HG03135 (cell line): Measurements from ENCODE around the gene TRIM52.

Experiments
- ATAC-seq: cut with Tn5 transposase; IDR thresholded peaks from one replicate; pipeline ENCODE4 v1.9.1; 2021; ENCODE audit warnings: mild to moderate bottlenecking, moderate library complexity; ENCODE audit not compliant: unreplicated experiment

TRIM52 gene

DNA sequence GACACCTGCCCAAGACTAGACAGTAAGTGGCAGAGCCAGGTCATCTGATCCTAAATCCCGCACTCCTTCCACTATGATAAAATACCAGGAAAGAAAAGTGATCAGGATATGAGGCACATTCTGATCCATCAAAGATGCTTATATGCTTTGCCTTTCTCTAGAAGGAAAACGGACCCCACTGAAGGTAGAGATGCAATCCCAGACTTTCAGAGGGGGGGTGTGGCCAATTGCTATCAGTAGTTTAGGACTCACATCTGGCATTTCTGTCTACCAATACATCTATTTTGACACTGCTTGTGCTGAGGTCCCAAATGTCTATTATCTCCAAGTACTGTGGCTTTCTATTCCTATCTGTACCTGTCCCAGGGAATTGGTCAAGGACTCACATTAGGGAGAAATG lies 1.7 kb downstream of the TRIM52 start:
- ATAC-seq = no peak

GRCh38 chr5:181258576-181258975 lies 2.4 kb downstream of the TRIM52 start:
- ATAC-seq = no peak

- ATAC-seq = no peak
These were observed 4.9 kb downstream of the TRIM52 start for GRCh38 chr5:181255836-181256578.

DNA sequence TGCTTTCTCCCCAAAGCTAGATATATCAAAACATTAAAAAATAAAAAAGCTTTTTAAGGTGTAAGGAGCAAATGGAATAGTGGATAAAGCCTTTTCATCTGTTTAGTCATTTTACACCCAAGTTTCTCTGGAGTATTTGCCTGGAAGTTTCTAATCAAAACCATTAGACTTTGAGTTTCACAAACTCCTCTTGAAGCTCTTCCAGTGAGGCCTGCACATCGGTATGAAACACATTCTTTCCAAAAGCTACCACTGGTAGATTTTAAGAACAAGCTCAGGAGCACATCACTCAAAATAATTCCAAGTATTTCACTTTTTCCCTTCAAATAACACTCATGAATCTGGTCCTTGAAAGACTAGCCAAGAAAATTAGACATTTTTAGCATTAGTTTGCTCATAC lies 5.7 kb downstream of the TRIM52 start:
- ATAC-seq = no peak

GRCh38 chr5:181248277-181248676 lies 12.7 kb downstream of the TRIM52 start:
- no peak for ATAC-seq

- peak; percentile 39 for ATAC-seq
These were observed 14.5 kb downstream of the TRIM52 start for GRCh38 chr5:181246276-181247049.

GRCh38 chr5:181245427-181246275 lies 15.3 kb downstream of the TRIM52 start:
- ATAC-seq = peak; percentile 5

DNA sequence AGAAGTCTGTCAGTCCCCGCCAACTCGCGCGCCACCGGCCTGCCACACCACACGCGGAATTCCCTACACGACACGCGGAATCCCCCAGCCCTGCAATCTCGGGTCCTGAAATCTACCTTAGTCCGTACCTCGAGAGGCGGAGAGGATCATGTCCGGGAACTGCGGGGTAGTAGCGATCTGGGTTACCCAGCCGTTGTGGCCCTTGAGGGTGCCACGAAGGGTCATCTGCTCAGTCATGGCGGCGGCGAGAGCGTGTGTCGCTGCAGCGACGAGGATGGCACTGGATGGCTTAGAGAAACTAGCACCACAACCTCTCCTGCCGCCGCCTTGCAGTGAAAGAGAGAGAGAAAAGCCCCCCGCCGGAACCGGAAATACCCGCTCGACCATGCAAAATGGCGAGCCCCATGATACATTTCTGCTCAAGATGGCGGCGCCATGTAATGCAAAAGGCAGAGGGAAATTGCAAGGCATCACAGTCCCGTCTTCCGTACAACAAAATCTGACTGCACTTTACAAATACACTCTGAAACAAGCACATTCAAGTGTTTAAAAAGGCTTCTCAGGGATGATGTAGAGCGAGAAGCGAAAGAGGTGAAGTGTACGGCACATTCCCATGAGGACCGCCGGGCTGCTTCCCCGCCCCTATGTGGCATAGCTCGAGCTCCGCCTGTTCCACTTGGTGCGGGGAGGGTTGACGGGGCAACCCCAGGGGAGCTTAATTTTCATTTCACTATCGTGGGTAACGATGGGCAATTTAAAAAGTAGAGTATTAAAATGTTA lies 17.2 kb downstream of the TRIM52 start, which contains the start of gene RACK1:
Gene RACK1, minus strand, starts transcription at position 343 of the 780 bp plus-strand sequence. Its CDS starts 106 bp downstream, at position 237.
- peak; percentile 54 for ATAC-seq

GRCh38 chr5:181243018-181243563 lies 17.9 kb downstream of the TRIM52 start:
- no peak for ATAC-seq

DNA sequence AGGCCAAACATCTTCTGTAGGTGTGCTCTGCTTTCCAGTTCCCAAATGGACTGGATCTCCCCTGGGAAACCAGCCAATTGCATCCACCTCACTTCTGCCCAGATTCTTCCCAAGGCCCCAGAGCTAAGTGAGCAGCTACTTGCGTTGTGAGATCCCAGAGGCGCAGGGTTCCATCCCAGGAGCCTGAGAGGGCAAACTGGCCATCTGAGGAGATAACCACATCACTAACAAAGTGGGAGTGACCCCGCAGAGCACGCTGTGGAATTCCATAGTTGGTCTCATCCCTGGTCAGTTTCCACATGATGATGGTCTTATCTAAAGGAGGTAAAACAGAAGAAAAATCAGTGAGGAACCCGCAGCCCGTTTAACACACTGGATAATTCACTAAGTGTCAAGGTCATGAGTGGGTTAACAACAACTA lies 18.9 kb downstream of the TRIM52 start:
- ATAC-seq = no peak

- no peak for ATAC-seq
These were observed 19.5 kb downstream of the TRIM52 start for GRCh38 chr5:181241393-181241975.

- no peak for ATAC-seq
These were observed 21.8 kb downstream of the TRIM52 start for GRCh38 chr5:181239062-181239663.

DNA sequence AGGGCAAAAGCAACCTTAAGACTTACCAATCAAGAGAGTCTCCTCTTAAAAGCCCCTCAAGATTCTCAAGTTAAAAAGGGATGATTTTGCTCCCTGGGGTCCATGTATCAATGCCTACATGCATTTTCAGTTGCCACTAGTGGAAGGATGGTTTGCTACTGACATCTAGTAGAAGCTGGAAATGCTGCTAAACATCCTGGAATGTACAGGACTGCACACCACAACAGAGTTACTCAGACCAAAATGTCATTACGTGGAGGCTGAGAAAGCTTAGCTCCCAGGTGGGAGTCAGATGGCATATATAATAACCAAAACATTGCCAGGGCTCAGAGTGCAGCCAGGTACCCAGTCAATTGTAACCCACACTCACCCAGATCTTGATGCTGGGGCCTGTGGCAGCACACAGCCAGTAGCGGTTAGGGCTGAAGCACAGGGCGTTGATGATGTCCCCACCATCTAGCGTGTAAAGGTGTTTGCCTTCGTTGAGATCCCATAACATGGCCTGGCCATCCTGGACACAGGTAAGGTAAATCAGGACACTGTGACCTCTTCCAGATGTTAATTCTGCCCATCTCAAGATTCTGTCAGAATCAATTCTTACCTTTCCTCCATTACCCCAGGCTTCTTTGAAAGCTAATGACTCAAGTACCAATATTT lies 23.1 kb downstream of the TRIM52 start:
- no peak for ATAC-seq

- no peak for ATAC-seq
These were observed 23.8 kb downstream of the TRIM52 start for GRCh38 chr5:181236954-181237641.

- ATAC-seq = no peak
These were observed 24.5 kb downstream of the TRIM52 start for GRCh38 chr5:181236471-181236870.

GRCh38 chr5:181235689-181236366 lies 25.1 kb downstream of the TRIM52 start:
- no peak for ATAC-seq

DNA sequence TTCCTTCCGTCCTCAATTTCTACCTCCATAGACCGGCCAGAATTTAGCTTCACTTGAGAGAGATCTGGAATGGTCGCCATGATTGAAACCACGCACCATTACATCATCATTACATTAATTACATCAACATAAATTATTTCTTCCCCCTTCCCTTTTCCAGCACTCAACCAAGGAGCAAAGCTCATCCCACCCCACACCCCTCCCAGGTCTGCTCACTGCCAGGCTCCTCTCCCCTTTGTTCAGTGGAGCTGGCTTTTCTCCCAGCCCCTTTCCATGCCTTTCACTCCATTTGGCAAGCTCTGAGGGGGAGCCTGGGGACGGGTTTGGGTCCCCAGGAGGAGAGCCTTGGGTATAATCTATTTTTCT lies 25.6 kb downstream of the TRIM52 start:
- no peak for ATAC-seq
